Small intestine (tissue), 7 donors: Measurements from ENCODE around the gene MAP7. TPM values are rescaled to one million over a fixed set of nuclear protein-coding genes. Genes with fewer than 3 reads are reported as not detected.
"Not testable (repeated sequence)": the region's sequence is repeated elsewhere in the genome, so short reads cannot be mapped to it uniquely, and the experiment has no call there.

Source experiments
- DNase-seq, 2 donors: peaks; one replicate each; pipeline versions ENCODE4 v3.0.0 to v3.0.0-alpha.2; 2013
- FAIRE-seq: peaks from 2 replicates; lab custom pipeline; 2012; peaks lifted over from hg19 to GRCh38; lab: Jason Lieb, UNC
- H3K27ac ChIP-seq, 3 donors: one replicate each; pipeline ENCODE4 v1.5.1; 2013; ENCODE audit warnings: low read length in 2 of 3, mild to moderate bottlenecking in 2 of 3, control low read depth in 1 of 3, inconsistent platforms in 1 of 3, low read depth in 1 of 3, moderate library complexity in 1 of 3
- H3K27me3 ChIP-seq, 3 donors: one replicate each; pipeline ENCODE4 v1.6.1; 2013; ENCODE audit warnings: low read length in 3 of 3, inconsistent platforms in 1 of 3; ENCODE audit not compliant: control insufficient read depth in 3 of 3, insufficient read depth in 3 of 3
- H3K36me3 ChIP-seq, 3 donors: one replicate each; pipeline ENCODE4 v1.6.1; 2013; ENCODE audit warnings: low read length in 3 of 3, inconsistent platforms in 1 of 3, low read depth in 1 of 3, mild to moderate bottlenecking in 1 of 3, moderate library complexity in 1 of 3; ENCODE audit not compliant: control insufficient read depth in 3 of 3, insufficient read depth in 2 of 3
- H3K4me1 ChIP-seq, 3 donors: one replicate each; pipeline ENCODE4 v1.6.1; 2013; ENCODE audit warnings: low read length in 2 of 3, inconsistent platforms in 1 of 3, low read depth in 1 of 3, mild to moderate bottlenecking in 1 of 3, moderate library complexity in 1 of 3; ENCODE audit not compliant: control insufficient read depth in 3 of 3, insufficient read depth in 2 of 3
- H3K4me3 ChIP-seq, 3 donors: one replicate each; pipeline ENCODE4 v1.5.1; 2013; ENCODE audit warnings: low read length in 3 of 3, control low read depth in 1 of 3, inconsistent platforms in 1 of 3, low read depth in 1 of 3, mild to moderate bottlenecking in 1 of 3, moderate library complexity in 1 of 3
- H3K9me3 ChIP-seq, 2 donors: one replicate each; pipeline ENCODE4 v1.6.1; 2013; ENCODE audit warnings: low read depth in 1 of 2, low read length in 1 of 2; ENCODE audit not compliant: control insufficient read depth in 2 of 2, insufficient read depth in 1 of 2
- WGBS, 3 donors: extraction: QIAGEN DNeasy Blood & Tissue Kit; methylation state at CpG; one replicate each; pipeline ENCODE4 v1.1.7; 2013; 5-methylcytosine and 5-hydroxymethylcytosine counted together
- polyA plus RNA-seq, 4 donors: library from polyadenylated mRNA; stranded (reverse) in 3 of 4; unstranded in 1 of 4; fragments of 200-250 nt in 3 of 4; fragments of 120-200 nt in 1 of 4; gene quantifications; one replicate each; pipeline versions ENCODE4 v1.2.1 to v1.2.3, GENCODE V29; 2013
- donor health status: healthy with polysubstance abuse.
- donor health status: control.
- donor health status: control.
- donor health status: Bipolar disorder and iron deficiency.
- donor health status: healthy.

The MAP7 gene
- polyA plus RNA-seq, 4 donors = 18.3 to 45.6 (median 21.4) TPM

DNA sequence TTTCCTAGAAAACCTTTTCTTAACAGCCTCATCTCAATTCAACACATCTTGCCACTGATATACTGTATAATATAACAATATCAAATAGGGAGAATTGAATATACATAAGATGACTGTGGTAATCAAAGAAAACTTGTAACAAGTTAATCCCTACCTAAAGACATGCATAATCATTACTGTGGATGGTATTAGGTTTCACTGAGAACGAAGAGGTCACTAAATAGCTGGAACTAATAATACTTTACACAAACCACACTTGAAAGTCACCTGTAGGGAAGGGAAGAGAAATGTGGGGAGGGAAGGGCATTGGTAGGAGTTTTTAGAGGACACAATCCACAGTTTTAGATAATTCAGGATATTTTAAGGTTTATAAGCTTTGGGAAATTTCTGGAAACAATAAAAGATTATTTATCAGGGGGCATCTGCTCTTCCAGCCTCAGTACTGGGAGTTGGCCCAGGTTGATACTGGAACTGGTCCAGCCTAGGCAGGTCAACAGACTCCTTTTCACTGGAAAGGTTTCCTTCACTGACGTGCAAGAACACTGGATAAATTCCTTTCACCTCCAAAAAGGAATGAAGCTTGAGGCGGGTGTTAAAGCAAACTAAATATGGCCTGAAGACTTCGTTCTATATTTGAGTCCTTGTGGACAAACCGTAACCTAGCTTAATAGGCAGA lies 44.0 kb downstream of the MAP7 start:
- Histone ChIP-seq H3K4me1 (peaks cover 0 to 8% (median 0%) of the 10 kb centered on the region in 3 donors), H3K27ac (no peak overlapping the region), H3K4me3 (no peak overlapping the region), H3K27me3 (no peaks in the 10 kb centered on the region), H3K9me3 (no peaks in the 10 kb centered on the region), H3K36me3 (peaks cover 0 to 6% (median 2%) of the 10 kb centered on the region in 3 donors)
- FAIRE-seq (no peak), DNase-seq (no peak)
- 81% methylated on average over 5 of the region's 5 CpGs for WGBS, 3 donors

DNA sequence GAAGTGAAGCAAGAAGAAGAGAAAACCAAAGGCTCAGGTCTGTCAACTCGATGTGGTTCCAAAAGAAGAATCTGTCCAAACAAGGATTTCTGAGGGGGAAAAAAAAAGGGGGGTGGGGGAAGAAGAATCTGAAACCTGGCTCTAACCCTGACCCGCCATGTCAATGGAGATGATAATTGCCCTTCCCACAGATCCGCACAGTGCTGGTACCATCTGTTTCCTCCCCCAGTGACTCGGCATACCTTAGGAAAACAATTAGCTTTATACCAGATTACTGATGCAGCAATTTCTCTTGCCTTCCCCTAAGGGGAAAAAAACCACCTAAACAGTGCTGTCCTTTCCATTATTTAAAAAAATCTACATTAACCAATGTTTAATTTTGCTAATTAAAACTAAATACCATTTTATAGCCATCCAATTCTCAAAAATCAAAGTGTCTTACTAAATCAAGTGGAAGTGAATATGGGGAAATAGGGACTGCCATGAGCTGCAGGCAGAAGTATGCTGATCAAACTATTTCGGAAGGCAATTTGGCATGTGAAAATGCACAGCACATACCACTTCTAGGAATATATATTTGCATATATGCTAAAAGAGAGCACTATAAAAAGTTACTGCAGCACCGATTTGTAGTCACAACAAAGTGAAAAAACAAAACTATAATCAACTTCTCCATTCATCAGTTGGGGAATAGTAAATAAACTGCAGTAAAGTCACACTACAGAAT lies 46.8 kb downstream of the MAP7 start:
- no peaks in the 10 kb centered on the region for H3K36me3 ChIP-seq
- FAIRE-seq = no peak
- 62 to 88% (median 78%) methylated on average over 6 of the region's 6 CpGs for WGBS, 3 donors

DNA sequence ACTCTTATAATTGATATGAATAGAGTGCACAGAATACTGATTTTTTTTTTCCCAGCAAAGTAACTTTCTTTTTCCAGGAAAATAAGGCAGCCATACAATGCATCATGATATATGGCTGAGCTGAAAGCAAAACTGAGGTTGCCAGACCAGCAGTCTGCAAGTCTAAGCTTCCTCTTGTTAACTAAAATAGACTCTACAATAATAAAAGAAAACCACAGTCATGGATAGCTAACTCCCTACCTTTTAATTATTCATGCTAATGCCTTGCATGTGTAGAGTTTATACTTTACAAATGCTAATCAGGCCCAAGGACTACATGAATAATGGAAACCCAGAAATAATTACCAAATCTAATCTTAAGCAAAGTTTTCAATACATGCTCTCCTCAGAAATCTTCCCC lies 47.4 kb downstream of the MAP7 start:
- DNase-seq (no peak), FAIRE-seq (no peak)
- Histone ChIP-seq H3K4me1 (no peaks in the 10 kb centered on the region), H3K27me3 (no peaks in the 10 kb centered on the region), H3K4me3 (no peak overlapping the region), H3K36me3 (no peaks in the 10 kb centered on the region), H3K9me3 (no peaks in the 10 kb centered on the region), H3K27ac (no peak overlapping the region)

More for the DNA sequence above, 46.8 kb downstream of the MAP7 start:
- Histone ChIP-seq H3K9me3 (no peaks in the 10 kb centered on the region), H3K27me3 (no peaks in the 10 kb centered on the region), H3K27ac (no peak overlapping the region), H3K4me3 (no peak overlapping the region), H3K4me1 (peaks cover 0 to 2% (median 0%) of the 10 kb centered on the region in 3 donors)
- no peak for DNase-seq

DNA sequence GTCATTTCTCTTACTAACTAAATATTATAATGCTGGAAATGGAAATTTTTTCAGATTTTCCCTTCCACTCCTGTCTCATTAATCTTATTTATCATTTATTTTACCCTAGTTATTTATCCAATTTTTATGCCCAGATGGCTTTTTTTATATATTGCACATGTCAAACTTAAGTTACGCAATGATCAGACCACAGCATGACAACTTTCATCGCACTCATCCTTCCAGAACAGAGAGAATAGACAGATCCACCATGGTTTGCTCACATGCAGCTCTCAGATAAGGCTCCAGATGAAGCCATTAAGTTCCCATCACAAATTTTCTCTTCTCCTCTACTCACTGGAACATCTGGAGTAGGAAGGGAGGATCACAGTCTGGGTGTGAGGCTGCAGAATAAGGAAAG lies 48.7 kb downstream of the MAP7 start:
- Histone ChIP-seq H3K27ac (no peak overlapping the region), H3K36me3 (no peaks in the 10 kb centered on the region), H3K4me3 (no peak overlapping the region), H3K9me3 (no peaks in the 10 kb centered on the region), H3K27me3 (no peaks in the 10 kb centered on the region), H3K4me1 (no peaks in the 10 kb centered on the region)
- DNase-seq (no peak), FAIRE-seq (no peak)
- WGBS, 3 donors = 86 to 97% (median 89%) methylated on average over 2 of the region's 2 CpGs

DNA sequence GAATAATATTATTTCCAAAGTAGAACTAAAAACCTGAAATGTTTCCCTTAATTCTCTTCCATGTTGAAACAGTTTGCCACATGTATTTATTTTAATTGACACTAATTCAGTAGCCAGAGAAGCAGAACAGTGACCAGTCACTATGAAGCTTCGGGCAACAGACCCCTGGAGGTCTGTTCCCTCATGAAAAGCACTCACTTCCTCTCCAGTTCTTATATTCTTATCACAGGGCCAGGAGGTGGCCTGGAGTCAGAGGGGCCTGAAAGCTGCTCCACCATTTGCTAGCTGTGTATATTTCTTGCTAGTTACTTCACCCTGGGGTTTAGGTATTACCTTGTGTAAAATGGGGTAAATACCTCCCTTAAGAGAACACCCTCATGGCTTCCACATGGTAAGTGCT lies 49.1 kb downstream of the MAP7 start:
- Histone ChIP-seq H3K27ac (no peak overlapping the region), H3K9me3 (no peaks in the 10 kb centered on the region), H3K36me3 (no peaks in the 10 kb centered on the region), H3K27me3 (no peaks in the 10 kb centered on the region), H3K4me3 (no peak overlapping the region), H3K4me1 (no peaks in the 10 kb centered on the region)
- DNase-seq (no peak), FAIRE-seq (no peak)
- WGBS, 3 donors = 73 to 97% (median 77%) methylated on average over 1 of the region's 1 CpG

DNA sequence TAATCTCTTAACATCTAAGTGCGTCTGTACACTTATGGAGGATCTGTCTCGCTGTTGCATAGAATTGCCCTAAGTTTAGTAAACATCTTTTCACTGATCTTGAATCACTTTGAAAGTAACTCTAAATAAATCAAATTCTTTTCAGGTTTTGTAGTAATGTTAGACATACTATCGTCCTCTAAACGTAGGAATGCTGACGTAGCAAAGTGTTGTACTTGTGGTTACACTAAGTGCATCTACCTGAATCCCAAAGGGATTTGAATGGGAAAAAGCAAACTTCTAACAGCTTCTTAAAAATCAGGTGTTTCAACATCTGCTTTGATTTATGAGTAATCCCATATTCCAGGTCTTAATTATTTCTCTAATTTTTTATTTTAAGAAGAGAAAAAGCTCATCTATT lies 49.8 kb downstream of the MAP7 start:
- no peak overlapping the region for H3K4me3 ChIP-seq

DNA sequence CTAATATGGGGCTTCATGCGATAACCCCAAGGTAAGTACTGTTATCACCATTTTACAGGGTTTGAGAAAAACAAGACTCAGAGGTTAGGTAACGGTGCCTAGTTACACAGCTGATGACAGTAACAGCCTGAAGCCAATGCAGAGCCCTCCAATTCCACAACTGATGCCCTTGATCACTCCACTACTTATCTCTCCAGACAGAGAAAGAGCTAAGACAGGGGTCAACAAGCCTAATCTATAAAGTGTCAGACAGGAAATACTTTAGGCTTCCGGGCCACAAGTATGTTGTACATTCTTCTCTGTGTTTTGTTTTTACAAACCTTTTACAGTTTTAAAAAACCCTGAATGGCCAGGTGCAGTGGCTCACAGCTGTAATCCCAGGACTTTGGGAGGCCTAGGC lies 50.9 kb downstream of the MAP7 start:
- no peak overlapping the region for H3K27ac ChIP-seq

More for the DNA sequence above, 49.8 kb downstream of the MAP7 start:
- FAIRE-seq (no peak), DNase-seq (no peak)
- WGBS, 3 donors = 84 to 93% (median 92%) methylated on average over 5 of the region's 5 CpGs
- Histone ChIP-seq H3K36me3 (no peaks in the 10 kb centered on the region), H3K4me1 (no peaks in the 10 kb centered on the region), H3K9me3 (no peaks in the 10 kb centered on the region), H3K27ac (no peak overlapping the region), H3K27me3 (no peaks in the 10 kb centered on the region)

DNA sequence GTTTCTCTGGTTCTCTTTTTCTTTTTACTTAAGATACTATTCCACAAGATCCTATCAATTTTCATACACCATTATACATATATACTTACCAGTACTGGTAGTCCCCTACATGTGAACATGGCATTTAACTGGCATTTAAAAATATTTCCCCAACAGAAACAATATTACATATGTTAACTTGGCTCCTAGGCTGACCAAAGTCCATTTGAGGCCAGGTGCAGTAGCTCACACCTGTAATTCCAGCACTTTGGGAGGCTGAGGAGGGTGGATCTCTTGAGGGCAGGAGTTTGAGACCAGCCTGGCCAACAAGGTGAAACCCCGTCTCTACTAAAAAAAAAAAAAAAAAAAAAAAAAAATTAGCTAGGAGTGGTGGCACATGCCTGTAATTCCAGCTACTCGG lies 53.8 kb downstream of the MAP7 start:
- WGBS, 3 donors = 54 to 59% (median 58%) methylated on average over 2 of the region's 2 CpGs
- not testable (repeated sequence) for H3K4me1 ChIP-seq, H3K4me3 ChIP-seq, H3K27ac ChIP-seq, FAIRE-seq, H3K36me3 ChIP-seq, H3K9me3 ChIP-seq, H3K27me3 ChIP-seq
- DNase-seq = peak in 1 of 2 donors; percentile 22

More for the DNA sequence above, 50.9 kb downstream of the MAP7 start:
- H3K4me1 ChIP-seq = no peaks in the 10 kb centered on the region
- no peaks in the 10 kb centered on the region for H3K36me3 ChIP-seq
- H3K4me3 ChIP-seq = no peak overlapping the region
- FAIRE-seq (no peak), DNase-seq (no peak)
- no peaks in the 10 kb centered on the region for H3K9me3 ChIP-seq
- WGBS, 3 donors = 73 to 89% (median 83%) methylated on average over 3 of the region's 3 CpGs
- no peaks in the 10 kb centered on the region for H3K27me3 ChIP-seq
